ENCODE measurements around the gene AKAIN1. TPM values are rescaled to one million over a fixed set of nuclear protein-coding genes. Genes with fewer than 3 reads are reported as not detected.
A peak's percentile ranks its signal among the peaks of the same experiment; 100 is the strongest.

Gene AKAIN1
- total and polyA plus RNA-seq, 10 of the 15 experiments (the other 5 are each of a cell fraction or from before 2014, with no cell fraction given) = not detected

DNA sequence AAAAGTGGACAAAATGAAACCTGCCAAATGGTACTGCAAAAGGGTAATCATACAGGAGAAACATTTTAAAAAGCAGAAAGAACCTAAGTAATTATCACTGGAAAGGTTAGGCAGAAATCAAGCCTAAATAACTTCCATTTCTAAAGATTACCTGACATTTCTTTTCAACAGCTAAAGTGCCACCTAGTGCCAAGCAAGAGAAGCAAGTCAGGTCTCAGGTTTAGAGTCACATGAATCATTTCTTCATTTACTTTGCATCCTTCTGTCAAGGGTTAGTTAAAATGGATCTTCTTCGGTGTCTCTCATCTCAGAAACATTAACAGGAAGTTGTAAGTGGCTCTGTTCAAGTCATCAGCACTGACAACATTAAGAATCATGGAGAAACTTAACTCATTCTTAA lies 90.3 kb downstream of the AKAIN1 start:
- FAIRE-seq (peak; percentile 81), DNase-seq (ENCODE audit: low read depth, low spot score) (no peak), ATAC-seq (peak; percentile 63)
- intact Hi-C loops (cut with micrococcal nuclease; ENCODE audit: unreplicated experiment) = loop anchor here (2.0 kb wide), 1 partner anchor 34 kb away; no protein-coding TSS in a partner anchor
- no peaks in the 10 kb centered on the region for H4K20me1 ChIP-seq (ENCODE audit: control insufficient read depth, insufficient read depth)
- no TSS peak for BruUV-seq (replicated peaks)
- RAD21 ChIA-PET (ENCODE audit: unreplicated experiment) = no interaction called here
- in situ Hi-C loops (cut with MboI) = no loop called here
- TF ChIP-seq HDAC2 (IDR thresholded peaks at IDR 0.05) (no peak), ZNF622 (IDR thresholded peaks at IDR 0.05) (no peak), ZNF24 (IDR thresholded peaks at IDR 0.05) (peak; percentile 97), HCFC1 (IDR thresholded peaks at IDR 0.05; ENCODE audit: low read length) (no peak), EP300 (IDR thresholded peaks at IDR 0.05; ENCODE audit: borderline replicate concordance in 1 of 2, control insufficient read depth in 1 of 2, low read depth in 2 of 2, low read length in 2 of 2) (no peak), RBBP5 (conservative IDR thresholded peaks at IDR 0.05) (no peak), ZZZ3 (IDR thresholded peaks at IDR 0.05; ENCODE audit: control insufficient read depth, insufficient read length, low read depth) (no peak), SIX5 (IDR thresholded peaks at IDR 0.05; ENCODE audit: low read depth, low read length, severe bottlenecking) (no peak), SREBF1 (IDR thresholded peaks at IDR 0.05; ENCODE audit: low read length) (no peak), RAD21 (IDR thresholded peaks at IDR 0.05; ENCODE audit: insufficient read depth, low read depth, low read length) (0 out of 2 replicates have a peak, but pooled peaks have one; percentile 19), SMC3 (IDR thresholded peaks at IDR 0.05; ENCODE audit: borderline replicate concordance, low read length) (peak; percentile 15; the same call in 1 of the 2 replicates), ASH2L (IDR thresholded peaks at IDR 0.05; ENCODE audit: borderline replicate concordance, low read depth) (no peak)
- TF ChIP-seq, protein P1, sequence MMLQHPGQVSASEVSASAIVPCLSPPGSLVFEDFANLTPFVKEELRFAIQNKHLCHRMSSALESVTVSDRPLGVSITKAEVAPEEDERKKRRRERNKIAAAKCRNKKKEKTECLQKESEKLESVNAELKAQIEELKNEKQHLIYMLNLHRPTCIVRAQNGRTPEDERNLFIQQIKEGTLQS (IDR thresholded peaks at IDR 0.05; ENCODE audit: borderline replicate concordance, extremely low read depth, low read depth, low read length) = no peak
- TF ChIP-seq, protein P2, sequence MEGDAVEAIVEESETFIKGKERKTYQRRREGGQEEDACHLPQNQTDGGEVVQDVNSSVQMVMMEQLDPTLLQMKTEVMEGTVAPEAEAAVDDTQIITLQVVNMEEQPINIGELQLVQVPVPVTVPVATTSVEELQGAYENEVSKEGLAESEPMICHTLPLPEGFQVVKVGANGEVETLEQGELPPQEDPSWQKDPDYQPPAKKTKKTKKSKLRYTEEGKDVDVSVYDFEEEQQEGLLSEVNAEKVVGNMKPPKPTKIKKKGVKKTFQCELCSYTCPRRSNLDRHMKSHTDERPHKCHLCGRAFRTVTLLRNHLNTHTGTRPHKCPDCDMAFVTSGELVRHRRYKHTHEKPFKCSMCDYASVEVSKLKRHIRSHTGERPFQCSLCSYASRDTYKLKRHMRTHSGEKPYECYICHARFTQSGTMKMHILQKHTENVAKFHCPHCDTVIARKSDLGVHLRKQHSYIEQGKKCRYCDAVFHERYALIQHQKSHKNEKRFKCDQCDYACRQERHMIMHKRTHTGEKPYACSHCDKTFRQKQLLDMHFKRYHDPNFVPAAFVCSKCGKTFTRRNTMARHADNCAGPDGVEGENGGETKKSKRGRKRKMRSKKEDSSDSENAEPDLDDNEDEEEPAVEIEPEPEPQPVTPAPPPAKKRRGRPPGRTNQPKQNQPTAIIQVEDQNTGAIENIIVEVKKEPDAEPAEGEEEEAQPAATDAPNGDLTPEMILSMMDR (IDR thresholded peaks at IDR 0.05 in 2 of 3, conservative IDR thresholded peaks at IDR 0.05 in 1 of 3; ENCODE audit: control insufficient read depth in 2 of 3, extremely low read depth in 1 of 3, insufficient read depth in 1 of 3, low read depth in 3 of 3, low read length in 3 of 3) = peak in 2 of 3 experiments; percentile 45 to 50; a peak in 4 of 6 replicates
- TF ChIP-seq, protein P3, sequence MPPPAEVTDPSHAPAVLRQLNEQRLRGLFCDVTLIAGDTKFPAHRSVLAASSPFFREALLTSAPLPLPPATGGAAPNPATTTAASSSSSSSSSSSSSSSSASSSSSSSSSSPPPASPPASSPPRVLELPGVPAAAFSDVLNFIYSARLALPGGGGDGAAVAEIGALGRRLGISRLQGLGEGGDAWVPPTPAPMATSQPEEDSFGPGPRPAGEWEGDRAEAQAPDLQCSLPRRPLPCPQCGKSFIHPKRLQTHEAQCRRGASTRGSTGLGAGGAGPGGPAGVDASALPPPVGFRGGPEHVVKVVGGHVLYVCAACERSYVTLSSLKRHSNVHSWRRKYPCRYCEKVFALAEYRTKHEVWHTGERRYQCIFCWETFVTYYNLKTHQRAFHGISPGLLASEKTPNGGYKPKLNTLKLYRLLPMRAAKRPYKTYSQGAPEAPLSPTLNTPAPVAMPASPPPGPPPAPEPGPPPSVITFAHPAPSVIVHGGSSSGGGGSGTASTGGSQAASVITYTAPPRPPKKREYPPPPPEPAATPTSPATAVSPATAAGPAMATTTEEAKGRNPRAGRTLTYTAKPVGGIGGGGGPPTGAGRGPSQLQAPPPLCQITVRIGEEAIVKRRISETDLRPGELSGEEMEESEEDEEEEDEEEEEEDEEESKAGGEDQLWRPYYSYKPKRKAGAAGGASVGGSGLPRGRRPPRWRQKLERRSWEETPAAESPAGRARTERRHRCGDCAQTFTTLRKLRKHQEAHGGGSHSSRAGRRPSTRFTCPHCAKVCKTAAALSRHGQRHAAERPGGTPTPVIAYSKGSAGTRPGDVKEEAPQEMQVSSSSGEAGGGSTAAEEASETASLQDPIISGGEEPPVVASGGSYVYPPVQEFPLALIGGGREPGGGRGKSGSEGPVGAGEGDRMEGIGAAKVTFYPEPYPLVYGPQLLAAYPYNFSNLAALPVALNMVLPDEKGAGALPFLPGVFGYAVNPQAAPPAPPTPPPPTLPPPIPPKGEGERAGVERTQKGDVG (CRISPR knock-in tag; IDR thresholded peaks at IDR 0.05) = no peak
- no peaks in the 10 kb centered on the region for H3K9me3 ChIP-seq (replicated peaks; ENCODE audit: control insufficient read depth, insufficient read depth, low read length)
- CTCF ChIA-PET = no interaction called here
- SMC1A ChIA-PET (ENCODE audit: uncharacterized antibody, unreplicated experiment) = interaction anchor here (0.7 to 1.4 kb wide), 2 partner anchors 22 to 34 kb away, joined by 3 read pairs; no protein-coding TSS in a partner anchor
- no peak overlapping the region for H2AFZ ChIP-seq (ENCODE audit: control insufficient read depth, low read depth, low read length)
- 0% methylated on average over 1 of the region's 1 CpG for WGBS (ENCODE audit: insufficient coverage, insufficient replicate concordance, low lambda C conversion rate, missing lambda C conversion rate)
- H3K27me3 ChIP-seq (replicated peaks in 1 of 2; ENCODE audit: control insufficient read depth in 2 of 2, insufficient read depth in 2 of 2, low read length in 1 of 2) = no peaks in the 10 kb centered on the region
- no peak overlapping the region for H3K9ac ChIP-seq (ENCODE audit: control insufficient read depth, insufficient read depth, low read length)
- POLR2A ChIA-PET = no interaction called here
- H3K79me2 ChIP-seq (ENCODE audit: control insufficient read depth, insufficient read depth, low read length) = no peaks in the 10 kb centered on the region
- no peaks in the 10 kb centered on the region for H3K36me3 ChIP-seq (ENCODE audit: control insufficient read depth in 2 of 2, insufficient read depth in 2 of 2, low read length in 1 of 2)
- no peak overlapping the region for H3K27ac ChIP-seq (ENCODE audit: control insufficient read depth, insufficient read depth)
- no peak overlapping the region for H3K4me2 ChIP-seq (ENCODE audit: control insufficient read depth, insufficient read depth)
- H3K4me1 ChIP-seq (ENCODE audit: control insufficient read depth, insufficient read depth, low read length) = no peaks in the 10 kb centered on the region
- no peak overlapping the region for H3K4me3 ChIP-seq

Measured in GM12878 (cell line).